ENCODE measurements around the gene GTF2H4.
"Not testable (repeated sequence)": the region's sequence is repeated elsewhere in the genome, so short reads cannot be mapped to it uniquely, and the experiment has no call there.

Gene GTF2H4

DNA sequence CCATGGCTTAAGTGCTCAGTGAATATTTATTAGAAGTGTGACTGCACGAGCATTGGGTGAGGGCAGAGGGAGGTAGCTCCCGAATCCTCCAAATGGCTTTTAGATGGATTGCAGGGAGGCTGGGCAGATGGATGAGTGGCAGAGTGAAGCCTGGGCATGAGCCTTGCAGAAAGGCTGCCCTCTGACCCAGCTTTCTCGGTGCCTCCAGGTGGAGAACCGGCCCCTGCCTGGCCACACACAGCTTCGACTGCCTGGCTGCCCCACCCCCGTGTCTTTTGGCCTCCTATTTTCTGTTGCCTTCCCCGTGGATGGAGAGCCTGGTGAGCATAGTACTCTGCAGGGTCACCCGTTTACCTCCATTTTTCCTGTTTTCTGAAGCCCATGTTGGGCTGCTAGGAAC is 9.5 kb downstream of the GTF2H4 start:
- no peaks in the 10 kb centered on the region for H4K20me1 ChIP-seq (ENCODE audit: low read depth, low read length)
- H3K9me2 ChIP-seq (replicated peaks; ENCODE audit: insufficient read depth, low read length), result no peaks in the 10 kb centered on the region
- TF ChIP-seq, protein P1, sequence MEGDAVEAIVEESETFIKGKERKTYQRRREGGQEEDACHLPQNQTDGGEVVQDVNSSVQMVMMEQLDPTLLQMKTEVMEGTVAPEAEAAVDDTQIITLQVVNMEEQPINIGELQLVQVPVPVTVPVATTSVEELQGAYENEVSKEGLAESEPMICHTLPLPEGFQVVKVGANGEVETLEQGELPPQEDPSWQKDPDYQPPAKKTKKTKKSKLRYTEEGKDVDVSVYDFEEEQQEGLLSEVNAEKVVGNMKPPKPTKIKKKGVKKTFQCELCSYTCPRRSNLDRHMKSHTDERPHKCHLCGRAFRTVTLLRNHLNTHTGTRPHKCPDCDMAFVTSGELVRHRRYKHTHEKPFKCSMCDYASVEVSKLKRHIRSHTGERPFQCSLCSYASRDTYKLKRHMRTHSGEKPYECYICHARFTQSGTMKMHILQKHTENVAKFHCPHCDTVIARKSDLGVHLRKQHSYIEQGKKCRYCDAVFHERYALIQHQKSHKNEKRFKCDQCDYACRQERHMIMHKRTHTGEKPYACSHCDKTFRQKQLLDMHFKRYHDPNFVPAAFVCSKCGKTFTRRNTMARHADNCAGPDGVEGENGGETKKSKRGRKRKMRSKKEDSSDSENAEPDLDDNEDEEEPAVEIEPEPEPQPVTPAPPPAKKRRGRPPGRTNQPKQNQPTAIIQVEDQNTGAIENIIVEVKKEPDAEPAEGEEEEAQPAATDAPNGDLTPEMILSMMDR (IDR thresholded peaks at IDR 0.05; ENCODE audit: insufficient read depth, low read length, poor library complexity, severe bottlenecking), result no peak
- no peak for TF ChIP-seq EZH2phosphoT487 (conservative IDR thresholded peaks at IDR 0.05; ENCODE audit: low read length)
- H3K79me2 ChIP-seq (ENCODE audit: insufficient read depth, low read length), result 0 out of 2 replicates have a peak, but pooled peaks cover 5% of the 10 kb centered on the region
- no peak overlapping the region for H3K4me3 ChIP-seq (ENCODE audit: insufficient read depth, low read length, poor library complexity, severe bottlenecking)
- no peak overlapping the region for H3K27ac ChIP-seq (ENCODE audit: low read depth, low read length)
- peaks cover 8% of the 10 kb centered on the region for H3F3A ChIP-seq (ENCODE audit: insufficient read depth)
- H3K4me2 ChIP-seq (ENCODE audit: low read depth, low read length, poor library complexity, severe bottlenecking), result no peak overlapping the region
- H3K36me3 ChIP-seq (ENCODE audit: low read length), result peaks cover 8% of the 10 kb centered on the region; the same call in 1 of the 2 replicates
- no peaks in the 10 kb centered on the region for H3K27me3 ChIP-seq (ENCODE audit: low read length)
- H2AFZ ChIP-seq (ENCODE audit: low read depth, low read length, severe bottlenecking), result no peak overlapping the region
- no peaks in the 10 kb centered on the region for H3K9me3 ChIP-seq (ENCODE audit: insufficient read depth, low read length)
- H3K9ac ChIP-seq (ENCODE audit: low read length), result no peak overlapping the region

DNA sequence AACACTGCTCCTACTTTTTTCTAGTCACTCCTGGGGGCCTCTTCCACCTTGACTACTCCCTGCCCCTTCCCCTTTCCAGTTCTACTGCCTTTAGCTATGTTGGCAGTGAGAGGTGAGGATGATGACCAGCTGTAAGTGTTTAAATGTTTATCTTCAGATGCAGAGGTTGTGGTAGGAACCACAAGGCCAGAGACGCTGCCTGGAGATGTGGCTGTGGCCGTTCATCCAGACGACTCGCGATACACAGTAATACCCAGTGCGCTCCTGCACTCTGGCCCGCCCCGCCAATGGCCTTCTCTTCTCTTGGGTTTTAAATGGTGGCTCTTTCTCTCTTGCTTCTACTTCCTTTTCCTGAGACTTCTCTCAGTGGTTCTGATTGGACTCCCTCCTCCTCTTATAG is 10.7 kb downstream of the GTF2H4 start:
- no peak overlapping the region for H2AFZ ChIP-seq (ENCODE audit: low read depth, low read length, severe bottlenecking)
- no peak overlapping the region for H3K27ac ChIP-seq (ENCODE audit: low read depth, low read length)
- H3K9me3 ChIP-seq (ENCODE audit: insufficient read depth, low read length), result no peaks in the 10 kb centered on the region
- H3K27me3 ChIP-seq (ENCODE audit: low read length), result no peaks in the 10 kb centered on the region
- H3K4me3 ChIP-seq (ENCODE audit: insufficient read depth, low read length, poor library complexity, severe bottlenecking), result no peak overlapping the region
- H3K79me2 ChIP-seq (ENCODE audit: insufficient read depth, low read length), result 0 out of 2 replicates have a peak, but pooled peaks cover 5% of the 10 kb centered on the region
- H3K9ac ChIP-seq (ENCODE audit: low read length), result no peak overlapping the region
- TF ChIP-seq, protein P1 (IDR thresholded peaks at IDR 0.05; ENCODE audit: insufficient read depth, low read length, poor library complexity, severe bottlenecking), result no peak
- no peak for TF ChIP-seq EZH2phosphoT487 (conservative IDR thresholded peaks at IDR 0.05; ENCODE audit: low read length)
- no peak overlapping the region for H3K4me2 ChIP-seq (ENCODE audit: low read depth, low read length, poor library complexity, severe bottlenecking)
- H3K9me2 ChIP-seq (replicated peaks; ENCODE audit: insufficient read depth, low read length), result no peaks in the 10 kb centered on the region
- no peaks in the 10 kb centered on the region for H4K20me1 ChIP-seq (ENCODE audit: low read depth, low read length)
- peaks cover 8% of the 10 kb centered on the region; the same call in 1 of the 2 replicates for H3F3A ChIP-seq (ENCODE audit: insufficient read depth)
- H3K36me3 ChIP-seq (ENCODE audit: low read length), result peaks cover 8% of the 10 kb centered on the region; the same call in 1 of the 2 replicates

DNA sequence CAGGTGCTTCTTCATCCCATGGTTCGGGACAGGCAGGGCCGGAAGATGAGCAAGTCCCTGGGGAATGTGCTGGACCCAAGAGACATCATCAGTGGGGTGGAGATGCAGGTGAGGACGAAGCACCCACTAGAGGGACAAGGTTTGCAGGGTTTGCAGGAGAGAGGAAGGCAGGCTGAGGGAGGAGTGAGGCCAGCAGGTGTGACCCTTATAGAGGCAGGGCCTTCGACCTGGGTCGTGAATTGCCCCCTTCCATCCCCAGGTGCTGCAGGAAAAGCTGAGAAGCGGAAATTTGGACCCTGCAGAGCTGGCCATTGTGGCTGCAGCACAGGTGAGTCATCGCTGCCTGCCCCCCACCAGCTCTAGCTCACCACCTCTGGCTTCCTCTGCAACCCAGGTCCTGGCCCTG is 14.4 kb downstream of the GTF2H4 start:
- H3K9me3 ChIP-seq (ENCODE audit: insufficient read depth, low read length), result no peaks in the 10 kb centered on the region
- H3K9me2 ChIP-seq (replicated peaks; ENCODE audit: insufficient read depth, low read length), result no peaks in the 10 kb centered on the region
- H3K4me2 ChIP-seq (ENCODE audit: low read depth, low read length, poor library complexity, severe bottlenecking), result no peak overlapping the region
- H4K20me1 ChIP-seq (ENCODE audit: low read depth, low read length), result no peaks in the 10 kb centered on the region
- H3F3A ChIP-seq (ENCODE audit: insufficient read depth), result no peaks in the 10 kb centered on the region
- H3K27me3 ChIP-seq (ENCODE audit: low read length), result no peaks in the 10 kb centered on the region
- no peak overlapping the region for H3K27ac ChIP-seq (ENCODE audit: low read depth, low read length)
- H2AFZ ChIP-seq (ENCODE audit: low read depth, low read length, severe bottlenecking), result no peak overlapping the region
- TF ChIP-seq, protein P1 (IDR thresholded peaks at IDR 0.05; ENCODE audit: insufficient read depth, low read length, poor library complexity, severe bottlenecking), result no peak
- TF ChIP-seq EZH2phosphoT487 (conservative IDR thresholded peaks at IDR 0.05; ENCODE audit: low read length), result no peak
- H3K4me3 ChIP-seq (ENCODE audit: insufficient read depth, low read length, poor library complexity, severe bottlenecking), result no peak overlapping the region
- no peaks in the 10 kb centered on the region for H3K79me2 ChIP-seq (ENCODE audit: insufficient read depth, low read length)
- H3K36me3 ChIP-seq (ENCODE audit: low read length), result peaks cover 11% of the 10 kb centered on the region; the same call in 1 of the 2 replicates
- no peak overlapping the region for H3K9ac ChIP-seq (ENCODE audit: low read length)

DNA sequence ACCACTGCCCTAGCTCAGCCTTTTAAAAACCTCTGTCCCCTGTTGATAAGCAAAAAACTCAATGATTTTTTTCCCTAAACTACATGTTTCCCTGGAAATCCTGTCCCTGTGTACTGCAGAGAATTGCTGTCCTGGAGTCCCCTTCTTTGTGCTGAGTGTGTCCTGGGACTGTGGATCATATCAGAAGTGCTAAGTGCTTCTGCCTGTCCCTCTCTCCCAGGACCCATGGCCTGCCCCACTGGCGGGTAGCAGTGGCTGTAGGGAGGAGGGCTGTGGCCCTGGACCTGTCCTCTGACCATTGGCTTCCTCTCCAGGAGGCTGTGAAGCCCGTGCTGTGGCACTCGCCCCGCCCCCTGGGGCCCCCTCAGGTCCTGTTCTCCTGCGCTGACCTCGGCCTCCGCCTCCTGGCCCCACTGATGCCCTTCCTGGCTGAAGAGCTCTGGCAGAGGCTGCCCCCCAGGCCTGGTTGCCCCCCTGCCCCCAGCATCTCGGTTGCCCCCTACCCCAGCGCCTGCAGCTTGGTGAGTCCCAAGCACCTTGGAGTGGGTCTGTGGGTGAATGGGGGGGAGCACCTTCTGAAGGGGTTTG is 16.1 kb downstream of the GTF2H4 start:
- H3K36me3 ChIP-seq (ENCODE audit: low read length), result peaks cover 17% of the 10 kb centered on the region; the same call in 1 of the 2 replicates
- H3K27ac ChIP-seq (ENCODE audit: low read depth, low read length); H3K9ac ChIP-seq (ENCODE audit: low read length); H3K4me2 ChIP-seq (ENCODE audit: low read depth, low read length, poor library complexity, severe bottlenecking); H4K20me1 ChIP-seq (ENCODE audit: low read depth, low read length); H3F3A ChIP-seq (ENCODE audit: insufficient read depth); H2AFZ ChIP-seq (ENCODE audit: low read depth, low read length, severe bottlenecking); H3K9me3 ChIP-seq (ENCODE audit: insufficient read depth, low read length); H3K27me3 ChIP-seq (ENCODE audit: low read length); H3K4me3 ChIP-seq (ENCODE audit: insufficient read depth, low read length, poor library complexity, severe bottlenecking); H3K9me2 ChIP-seq (replicated peaks; ENCODE audit: insufficient read depth, low read length); H3K79me2 ChIP-seq (ENCODE audit: insufficient read depth, low read length): not testable (repeated sequence)

Data from SU-DHL-6 (cell line).